Measurements from ENCODE around the gene ATP6V1D. TPM values are rescaled to one million over a fixed set of nuclear protein-coding genes. Genes with fewer than 3 reads are reported as not detected.

Gene ATP6V1D
- total RNA-seq, 1 experiment from 2014 or later = 88.5 TPM

Small RNA genes within 50 kb of the gene (small RNA-seq; reads per million reads assigned to genes)
- not detected for gene RF00019

Other genes starting within 250 kb of the ATP6V1D start
- not detected in 2 replicates for gene GARIN2, start 170.4 kb downstream of the ATP6V1D start, total RNA-seq (2014; rRNA removed; shearing (Covaris generic); ENCODE audit: low replicate concordance)
- 3.8 and 6.2 TPM in 2 replicates for gene PALS1, start 118.4 kb downstream of the ATP6V1D start, total RNA-seq (2014; rRNA removed; shearing (Covaris generic); ENCODE audit: low replicate concordance)
- gene EIF2S1, start 524 bp upstream of the ATP6V1D start, total RNA-seq (2014; rRNA removed; shearing (Covaris generic); ENCODE audit: low replicate concordance) = 171 and 266 TPM in 2 replicates
- not detected in 2 replicates for gene PLEK2, start 52.4 kb upstream of the ATP6V1D start, total RNA-seq (2014; rRNA removed; shearing (Covaris generic); ENCODE audit: low replicate concordance)
- 60.2 and 84.7 TPM in 2 replicates for gene TMEM229B, start 128.9 kb upstream of the ATP6V1D start, total RNA-seq (2014; rRNA removed; shearing (Covaris generic); ENCODE audit: low replicate concordance)
- 0.83 and 3.7 TPM in 2 replicates for gene PLEKHH1, start 173.5 kb upstream of the ATP6V1D start, total RNA-seq (2014; rRNA removed; shearing (Covaris generic); ENCODE audit: low replicate concordance)
- gene PIGH, start 240.5 kb upstream of the ATP6V1D start, total RNA-seq (2014; rRNA removed; shearing (Covaris generic); ENCODE audit: low replicate concordance) = 76.5 and 112 TPM in 2 replicates

All from Karpas-422 (cell line).